H54 (cell line): Measurements from ENCODE around the gene EME1.
"Not testable (repeated sequence)": the region's sequence is repeated elsewhere in the genome, so short reads cannot be mapped to it uniquely, and the experiment has no call there.

Experiments
- DNase-seq: peaks from one replicate; pipeline ENCODE4 v3.0.0; 2011; ENCODE audit warnings: low spot score, mixed read lengths; ENCODE audit not compliant: insufficient read length
- FAIRE-seq: peaks from 3 replicates; lab custom pipeline; 2011; peaks lifted over from hg19 to GRCh38; lab: Jason Lieb, UNC
- POLR2A ChIP-seq: IDR thresholded peaks from 2 replicates; pipeline ENCODE4 v1.6.1; 2011; ENCODE audit warnings: low read depth, mild to moderate bottlenecking, low read length

The EME1 gene

GRCh38 chr17:50372758-50373556, at the start of gene EME1, which contains the start of gene MRPL27:
TSS of gene EME1 (plus strand) at chr17:50373229. CDS start at chr17:50375209, 1,980 bp downstream.
TSS of gene MRPL27 (minus strand) at chr17:50373184. CDS start at chr17:50373170, 14 bp downstream.
- DNase-seq (peak; percentile 90), FAIRE-seq (no peak)
- peak; percentile 83 for TF ChIP-seq POLR2A

- no peak for TF ChIP-seq POLR2A
- FAIRE-seq (no peak), DNase-seq (no peak)
Measured at GRCh38 chr17:50325906-50326305, 47.1 kb upstream of the EME1 start.

DNA sequence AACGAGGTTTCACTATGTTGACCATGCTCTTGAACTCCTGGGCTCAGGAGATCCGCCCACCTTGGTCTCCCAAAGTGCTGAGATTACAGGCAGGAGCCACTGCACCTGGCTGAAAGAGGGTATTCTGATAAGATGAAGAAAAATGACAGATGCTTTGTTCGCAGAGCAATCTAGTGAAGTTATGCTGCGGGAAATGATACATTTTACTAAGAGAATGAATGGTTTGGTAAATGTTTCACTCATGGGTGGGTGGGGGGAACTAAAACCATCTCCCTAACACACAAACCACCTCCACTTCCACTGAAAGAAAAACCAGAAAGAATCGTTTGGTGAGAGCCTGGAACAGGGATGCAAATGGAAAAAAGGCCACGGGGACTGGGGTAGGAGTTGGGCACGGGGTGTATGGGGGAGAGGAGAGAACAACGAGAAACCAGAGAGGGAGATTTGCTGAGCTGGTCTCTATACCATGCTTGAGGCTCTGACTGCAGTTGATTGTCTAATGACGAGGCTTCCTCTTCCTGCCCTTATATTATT, 46.1 kb upstream of the EME1 start:
- no peak for TF ChIP-seq POLR2A
- FAIRE-seq, result no peak

DNA sequence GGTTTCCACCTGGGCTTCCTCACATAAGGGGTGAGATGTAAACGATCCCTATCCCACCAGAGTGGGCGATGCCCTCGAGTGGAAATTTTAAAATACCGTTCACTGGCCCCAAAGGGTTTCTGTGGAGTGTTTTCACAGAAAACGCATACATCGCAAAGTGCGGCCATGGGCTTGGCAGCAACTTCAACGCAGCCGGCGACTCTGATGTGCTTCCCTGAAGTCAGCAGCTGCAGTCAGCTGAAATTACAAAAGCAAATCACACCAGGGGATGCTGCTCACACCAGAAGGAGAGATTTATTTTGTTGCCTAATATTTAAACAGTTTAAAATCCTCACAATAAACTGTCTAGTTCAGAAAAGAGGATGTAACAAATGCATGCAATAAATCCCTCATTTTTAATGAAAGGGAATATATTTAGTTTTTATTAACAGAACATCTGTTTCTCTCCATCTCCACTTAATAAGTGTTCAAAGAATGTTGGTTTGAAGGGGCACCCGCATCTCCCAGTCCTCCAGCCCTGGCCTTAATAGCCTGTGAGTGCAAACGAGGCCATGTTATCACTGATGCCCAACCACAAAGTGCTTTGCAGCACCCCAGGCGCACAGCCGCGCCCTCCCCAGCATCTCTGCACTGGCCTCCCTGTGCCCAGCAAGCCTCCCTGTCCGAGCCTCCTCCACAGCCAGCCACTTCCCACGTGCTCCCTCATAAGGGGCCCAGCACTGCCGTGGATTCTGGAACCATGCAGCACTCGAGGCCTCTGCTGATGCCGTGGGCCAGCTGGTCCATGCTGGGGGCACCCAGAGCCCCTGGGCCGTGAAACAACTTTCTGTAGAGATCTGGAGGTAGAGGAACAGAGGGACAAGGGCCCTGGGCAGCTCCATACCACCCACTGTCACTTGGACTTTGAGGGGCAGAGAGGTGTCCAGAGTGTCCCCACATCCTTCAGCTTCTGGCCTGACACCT, 44.4 kb upstream of the EME1 start:
- no peak for FAIRE-seq
- no peak for DNase-seq
- no peak for TF ChIP-seq POLR2A

More for the DNA sequence above, 46.1 kb upstream of the EME1 start:
- no peak for DNase-seq

- no peak for FAIRE-seq
- no peak for DNase-seq
- TF ChIP-seq POLR2A, result no peak
Measured at GRCh38 chr17:50329716-50330115, 43.3 kb upstream of the EME1 start.

GRCh38 chr17:50330151-50330775, 42.8 kb upstream of the EME1 start:
- DNase-seq, result no peak
- TF ChIP-seq POLR2A, result no peak
- no peak for FAIRE-seq

DNA sequence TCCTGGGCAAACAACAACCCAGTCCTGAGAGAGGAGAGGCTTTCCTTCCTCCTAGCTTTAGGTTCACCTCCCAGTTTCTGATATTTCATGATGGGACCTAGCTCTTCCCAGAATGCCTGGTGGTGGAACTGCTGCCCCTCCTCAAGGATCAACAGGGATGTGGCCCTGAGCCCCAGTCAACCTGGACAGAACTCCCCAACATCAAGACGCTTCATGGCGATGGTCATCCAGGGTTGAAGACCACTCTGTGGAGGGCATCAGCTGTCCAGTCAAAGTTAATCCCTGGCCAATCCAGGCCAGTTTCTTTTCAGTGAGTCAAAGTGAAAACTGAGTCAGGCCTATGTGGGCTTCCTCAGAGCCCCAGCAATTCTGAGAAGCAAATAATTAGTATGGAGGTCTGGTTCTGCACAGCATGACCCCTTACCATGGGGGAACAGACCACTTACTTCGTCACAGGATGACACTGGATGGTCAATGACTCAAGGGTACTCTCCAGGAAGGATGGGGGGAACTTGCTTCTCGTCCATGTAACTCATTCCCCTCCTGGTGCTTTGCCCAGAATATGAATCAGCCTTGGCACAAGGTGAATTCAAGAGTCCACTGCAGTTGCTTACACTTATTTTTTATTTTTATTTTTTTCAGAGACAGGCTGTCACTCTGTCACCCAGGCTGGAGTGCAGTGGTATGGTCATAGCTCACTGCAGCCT, 41.8 kb upstream of the EME1 start:
- peak; percentile 36 for FAIRE-seq

GRCh38 chr17:50332196-50332595, 40.8 kb upstream of the EME1 start:
- FAIRE-seq, result no peak
- DNase-seq, result no peak
- TF ChIP-seq POLR2A, result no peak

More for the DNA sequence above, 41.8 kb upstream of the EME1 start:
- peak; percentile 73 for DNase-seq
- TF ChIP-seq POLR2A, result no peak

DNA sequence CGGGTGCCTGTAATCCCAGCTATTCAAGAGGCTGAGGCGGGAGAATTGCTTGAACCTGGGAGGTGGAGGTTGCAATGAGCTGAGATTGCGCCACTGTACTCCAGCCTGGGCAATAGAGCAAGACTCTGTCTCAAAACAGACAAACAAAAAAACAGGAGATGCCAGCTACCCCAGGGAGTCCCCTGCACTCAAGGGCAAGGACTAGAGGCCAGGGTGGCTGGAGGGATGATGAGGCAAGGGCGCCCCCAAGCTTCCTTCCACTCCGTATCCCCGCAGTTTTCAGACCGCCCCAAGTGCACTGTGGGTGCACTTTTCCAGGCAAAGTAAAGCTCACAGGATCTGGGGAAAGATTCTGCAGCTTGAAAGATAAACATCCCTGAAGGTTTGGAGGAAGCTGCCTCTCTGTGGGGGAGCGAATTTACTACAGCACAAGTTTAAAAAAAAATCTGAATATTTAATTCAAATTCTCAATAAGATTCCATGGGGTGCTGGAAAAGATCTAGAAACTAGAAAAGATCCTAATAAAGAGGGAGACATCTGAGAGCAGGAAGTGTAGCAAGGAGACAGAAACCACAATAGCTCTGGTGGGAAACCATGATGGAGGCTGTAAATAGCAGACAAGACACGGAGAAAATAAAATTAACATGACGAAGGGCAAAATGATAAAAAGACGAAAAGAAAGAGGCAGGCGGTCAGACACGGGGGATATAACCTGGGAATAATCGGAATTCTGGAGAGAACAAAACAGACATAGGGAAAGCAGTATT, 39.6 kb upstream of the EME1 start:
- DNase-seq, FAIRE-seq: not testable (repeated sequence)

DNA sequence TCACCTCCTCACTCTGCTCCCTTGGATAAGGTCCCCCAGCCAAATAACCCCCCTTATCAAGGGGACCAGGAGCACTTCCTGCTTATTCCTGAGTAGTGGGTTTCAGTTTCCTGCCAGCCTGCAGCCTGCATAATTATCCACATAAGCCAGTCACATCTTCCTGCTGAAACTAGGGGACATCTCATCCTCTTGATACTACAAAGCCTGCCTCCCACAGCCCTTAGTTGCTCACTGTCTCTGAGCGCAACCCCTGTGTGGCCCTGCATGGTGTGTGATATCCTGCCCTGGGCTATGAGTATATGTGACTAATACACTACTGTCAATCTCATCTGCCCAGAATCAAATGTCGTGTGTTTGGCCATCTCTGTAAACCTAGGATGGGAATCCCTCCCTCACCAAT, 35.1 kb upstream of the EME1 start:
- DNase-seq (no peak), FAIRE-seq (no peak)
- no peak for TF ChIP-seq POLR2A

- no peak for TF ChIP-seq POLR2A
- FAIRE-seq (no peak), DNase-seq (no peak)
Measured at GRCh38 chr17:50338645-50339044, 34.4 kb upstream of the EME1 start.

GRCh38 chr17:50339381-50339780, 33.6 kb upstream of the EME1 start:
- FAIRE-seq (no peak), DNase-seq (no peak)
- no peak for TF ChIP-seq POLR2A
